Fibroblast of the aortic adventitia (primary cell): ENCODE data around the gene ADAMTS15. TPM values are rescaled to one million over a fixed set of nuclear protein-coding genes. Genes with fewer than 3 reads are reported as not detected.

Experiments used
- DNase-seq: peaks from one replicate; pipeline ENCODE4 v3.0.0-alpha.2; 2010; ENCODE audit warnings: low read depth
- H3K4me3 ChIP-seq: 2 replicates; pipeline ENCODE4 v1.5.1; 2011; ENCODE audit warnings: low read depth, mild to moderate bottlenecking, control low read depth, low read length, moderate library complexity
- total RNA-seq: library from RNA; depleted of rRNA; stranded (reverse); fragments of >200 nt; gene quantifications from 2 replicates; pipeline ENCODE4 v1.2.3, GENCODE V29; 2012; ENCODE audit warnings: low replicate concordance
- TF ChIP-seq, protein P1 (sequence below): IDR thresholded peaks from 2 replicates; pipeline ENCODE4 v1.5.1; 2011; ENCODE audit warnings: mild to moderate bottlenecking, low read length, control low read depth, inconsistent platforms; ENCODE audit not compliant: insufficient read depth

ADAMTS15 gene
- total RNA-seq, 1 donor, result 30.8 TPM

DNA sequence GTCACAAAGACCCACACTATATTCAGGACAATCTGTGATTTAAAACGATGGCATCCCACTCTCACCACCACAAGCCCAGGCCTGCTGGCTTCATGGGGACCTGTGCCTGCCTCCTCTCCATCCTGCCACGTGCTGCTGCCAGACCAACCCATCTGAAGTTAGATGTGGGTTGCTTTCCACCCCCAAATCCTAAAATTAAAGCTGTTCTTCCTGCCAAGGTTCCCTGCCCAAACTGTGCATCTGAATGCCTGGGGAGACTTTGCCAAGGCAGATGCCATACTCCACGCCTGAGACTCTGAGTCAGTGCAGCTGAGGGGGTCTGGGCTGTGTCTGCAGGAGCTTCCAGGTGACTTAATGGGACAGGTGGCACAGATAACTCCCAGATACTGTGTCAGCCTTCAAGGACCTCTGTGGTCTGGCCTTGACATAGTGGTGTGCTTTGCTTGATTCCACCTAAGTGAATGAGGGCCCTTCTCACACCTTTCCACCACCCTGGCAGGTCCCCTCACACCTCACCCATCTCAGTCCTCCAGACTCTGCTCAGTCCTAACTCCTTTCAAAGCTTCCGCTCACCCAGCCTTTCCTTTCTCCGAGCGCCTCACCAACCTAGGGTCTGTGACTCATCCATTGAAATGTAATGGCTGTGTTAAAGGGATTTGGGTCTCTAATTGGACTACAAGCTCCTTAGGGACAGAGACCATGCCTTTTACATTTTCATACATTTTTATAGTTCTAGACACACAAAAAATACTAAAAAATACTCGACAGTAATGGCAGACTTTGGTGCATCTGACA, 38.7 kb upstream of the ADAMTS15 start:
- TF ChIP-seq, protein P1, sequence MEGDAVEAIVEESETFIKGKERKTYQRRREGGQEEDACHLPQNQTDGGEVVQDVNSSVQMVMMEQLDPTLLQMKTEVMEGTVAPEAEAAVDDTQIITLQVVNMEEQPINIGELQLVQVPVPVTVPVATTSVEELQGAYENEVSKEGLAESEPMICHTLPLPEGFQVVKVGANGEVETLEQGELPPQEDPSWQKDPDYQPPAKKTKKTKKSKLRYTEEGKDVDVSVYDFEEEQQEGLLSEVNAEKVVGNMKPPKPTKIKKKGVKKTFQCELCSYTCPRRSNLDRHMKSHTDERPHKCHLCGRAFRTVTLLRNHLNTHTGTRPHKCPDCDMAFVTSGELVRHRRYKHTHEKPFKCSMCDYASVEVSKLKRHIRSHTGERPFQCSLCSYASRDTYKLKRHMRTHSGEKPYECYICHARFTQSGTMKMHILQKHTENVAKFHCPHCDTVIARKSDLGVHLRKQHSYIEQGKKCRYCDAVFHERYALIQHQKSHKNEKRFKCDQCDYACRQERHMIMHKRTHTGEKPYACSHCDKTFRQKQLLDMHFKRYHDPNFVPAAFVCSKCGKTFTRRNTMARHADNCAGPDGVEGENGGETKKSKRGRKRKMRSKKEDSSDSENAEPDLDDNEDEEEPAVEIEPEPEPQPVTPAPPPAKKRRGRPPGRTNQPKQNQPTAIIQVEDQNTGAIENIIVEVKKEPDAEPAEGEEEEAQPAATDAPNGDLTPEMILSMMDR, result no peak
- no peak for DNase-seq
- H3K4me3 ChIP-seq, result no peak overlapping the region

DNA sequence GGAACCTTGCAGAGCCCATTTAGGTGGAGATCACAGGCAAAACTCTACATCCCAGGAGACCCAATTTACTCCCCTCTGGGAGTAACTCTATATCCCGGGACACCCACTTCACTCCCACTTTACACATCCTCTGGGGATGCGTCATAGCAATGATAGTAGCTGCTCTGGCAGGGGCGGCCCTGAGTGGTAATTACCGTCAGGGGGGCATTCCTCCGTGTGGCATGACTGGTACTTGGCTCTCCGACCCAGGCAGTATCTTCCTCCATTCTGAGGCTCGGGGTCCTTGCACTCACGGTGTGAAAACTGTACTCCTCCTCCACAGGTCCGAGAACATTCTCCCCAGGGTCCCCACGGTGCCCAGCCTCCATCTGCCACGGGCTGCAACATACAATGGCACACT, 37.2 kb upstream of the ADAMTS15 start:
- no peak overlapping the region for H3K4me3 ChIP-seq
- TF ChIP-seq, protein P1, result no peak
- DNase-seq, result no peak

DNA sequence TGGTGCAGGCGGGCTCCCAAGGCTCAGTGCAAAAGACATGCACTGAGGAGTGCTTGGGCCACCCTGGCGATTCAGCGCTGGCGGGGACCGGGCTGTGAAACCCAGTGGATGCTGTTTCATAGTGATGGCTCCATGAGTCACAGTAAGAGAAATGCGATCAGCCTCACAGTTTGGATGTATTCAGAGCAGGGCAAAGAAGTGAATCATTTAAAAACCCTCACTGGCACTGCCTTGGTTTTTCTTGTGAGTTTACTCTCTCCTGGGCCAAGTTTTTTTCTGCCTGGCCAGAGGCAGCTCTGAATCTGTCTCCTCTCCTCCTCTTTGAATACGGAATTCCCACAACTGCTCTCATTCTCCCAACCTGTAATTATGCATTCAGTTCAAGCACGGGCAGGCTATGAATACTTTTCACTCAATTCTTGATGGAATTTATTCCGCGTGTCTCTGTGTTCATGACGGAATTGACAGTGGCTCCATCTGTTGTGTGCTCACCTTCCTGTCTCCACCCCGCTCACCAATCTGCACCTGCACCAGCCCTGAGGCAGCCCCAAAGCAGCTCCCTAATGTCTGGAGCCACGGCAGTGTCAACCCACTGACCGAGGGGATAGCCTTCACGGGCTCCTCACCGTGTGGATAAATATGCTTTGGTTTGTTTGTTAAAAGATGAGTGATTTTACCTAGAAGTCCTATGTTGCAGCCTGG, 34.9 kb upstream of the ADAMTS15 start:
- no peak overlapping the region for H3K4me3 ChIP-seq
- TF ChIP-seq, protein P1, result no peak
- peak; percentile 91 for DNase-seq

DNA sequence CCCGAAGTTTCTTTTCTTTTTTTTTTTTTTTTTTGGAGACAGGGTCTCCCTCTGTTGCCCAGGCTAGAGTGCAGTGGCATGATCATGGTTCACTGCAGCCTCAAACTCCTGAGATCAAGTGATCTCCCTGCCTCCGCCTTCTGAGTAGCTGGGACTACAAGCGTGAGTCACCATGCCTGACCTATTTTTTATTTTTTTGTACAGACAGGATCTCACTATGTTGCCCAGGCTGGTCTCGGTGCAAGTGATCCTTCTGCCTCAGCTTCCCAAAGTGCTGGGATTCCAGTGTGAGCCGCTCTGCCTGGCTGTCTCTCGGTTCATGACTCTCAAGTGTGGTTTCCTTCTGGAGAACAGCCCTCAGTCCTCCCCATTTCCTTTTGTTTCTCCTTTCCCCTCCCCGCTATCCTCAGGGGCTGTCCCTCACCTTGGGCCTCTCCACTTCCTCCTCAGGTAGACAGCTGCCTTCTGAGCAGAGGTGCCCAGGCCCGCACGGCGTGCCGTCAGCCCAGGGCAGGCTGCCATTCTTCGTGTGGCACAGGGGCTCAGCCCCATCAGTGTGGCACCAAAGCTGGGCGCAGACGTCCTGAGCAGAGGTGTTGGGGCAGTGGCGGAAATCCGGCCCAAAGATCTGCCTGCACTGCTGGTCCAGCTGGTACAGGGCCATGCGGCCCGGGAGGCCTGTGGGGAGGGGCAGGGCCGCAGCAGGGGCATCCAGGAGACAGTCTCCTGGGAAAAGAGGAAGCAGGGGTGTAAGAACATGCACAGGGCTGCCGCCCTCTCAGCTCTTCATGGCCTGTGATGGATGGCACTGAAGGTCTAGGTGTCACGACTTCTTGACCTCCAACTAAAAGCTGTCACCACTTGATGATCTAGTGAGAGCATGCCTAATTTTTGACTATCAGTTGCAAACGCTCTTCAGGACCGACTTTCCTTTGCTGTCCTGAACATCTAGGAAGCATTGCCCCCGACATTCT, 34.1 kb upstream of the ADAMTS15 start:
- no peak overlapping the region for H3K4me3 ChIP-seq
- TF ChIP-seq, protein P1, result no peak
- DNase-seq, result no peak

DNA sequence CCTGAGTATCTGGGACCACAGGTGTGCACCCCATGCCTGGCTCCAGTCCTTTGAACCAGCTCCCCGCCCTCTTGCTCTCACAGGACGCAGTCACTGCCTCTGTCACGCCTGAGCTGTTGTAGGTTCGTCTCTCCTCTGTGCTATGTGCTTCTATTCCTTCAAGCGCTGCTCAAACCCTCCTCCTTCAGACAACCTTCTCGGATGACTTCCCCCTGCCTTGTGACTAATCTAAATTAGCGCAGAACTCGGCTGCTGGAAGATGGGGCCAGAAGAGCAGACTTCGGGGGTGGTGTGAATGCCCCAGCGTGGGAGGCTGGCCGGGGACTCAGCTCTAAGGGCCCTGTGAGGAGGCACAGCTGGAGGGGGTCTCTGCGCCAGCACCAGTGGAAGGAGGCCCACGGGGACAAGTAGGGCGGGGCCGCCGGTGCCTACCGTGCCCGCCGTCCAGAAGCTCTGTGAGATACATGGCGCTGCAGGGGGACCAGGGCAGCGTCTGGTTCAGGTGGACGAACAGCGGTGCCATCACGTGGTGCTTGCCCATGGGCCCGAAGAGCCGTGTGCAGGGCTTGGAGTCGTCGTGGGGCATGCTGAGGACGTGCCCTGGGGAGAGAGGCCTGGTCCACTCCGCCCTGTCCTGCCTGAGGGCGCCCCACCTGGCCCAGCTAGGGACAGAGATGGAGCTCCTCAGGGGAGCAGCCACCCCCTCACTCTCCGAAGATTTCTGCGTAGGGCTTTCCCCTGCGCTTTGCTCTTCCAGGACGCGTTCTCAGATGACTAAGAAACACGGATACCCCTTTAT, 32.5 kb upstream of the ADAMTS15 start:
- DNase-seq, result no peak
- TF ChIP-seq, protein P1, result no peak
- H3K4me3 ChIP-seq, result no peak overlapping the region

DNA sequence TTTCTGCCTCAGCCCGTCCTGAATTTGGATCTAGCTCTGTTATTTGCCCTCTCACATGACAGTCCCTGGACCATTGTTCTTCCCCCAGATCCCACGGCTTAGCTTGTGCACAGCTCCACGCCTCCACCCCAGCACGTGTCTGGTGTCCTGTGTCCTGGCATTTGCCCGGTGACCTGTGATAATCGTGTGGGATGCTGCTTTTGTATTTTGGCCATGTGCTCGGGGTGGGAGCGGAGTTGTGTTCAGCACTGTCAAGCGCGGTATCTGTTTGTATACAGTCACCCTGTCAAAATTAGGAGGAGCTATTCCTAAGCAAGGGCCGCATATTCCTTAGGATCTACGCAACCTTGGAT, 31.9 kb upstream of the ADAMTS15 start:
- TF ChIP-seq, protein P1, result no peak
- no peak for DNase-seq

More for the DNA sequence above, 31.9 kb upstream of the ADAMTS15 start:
- H3K4me3 ChIP-seq, result no peak overlapping the region
